Activated CD8-positive, alpha-beta memory T cell treated with anti-CD3 and anti-CD28 coated beads, Interleukin-2, amount 50 U/mL, for 1 hour (primary cell): Measurements from ENCODE around the gene PLOD2.

ENCODE experiments used
- DNase-seq: peaks from one replicate; pipeline ENCODE4 v3.0.0-alpha.2; 2020; ENCODE audit errors: extremely low read depth

The PLOD2 gene

DNA sequence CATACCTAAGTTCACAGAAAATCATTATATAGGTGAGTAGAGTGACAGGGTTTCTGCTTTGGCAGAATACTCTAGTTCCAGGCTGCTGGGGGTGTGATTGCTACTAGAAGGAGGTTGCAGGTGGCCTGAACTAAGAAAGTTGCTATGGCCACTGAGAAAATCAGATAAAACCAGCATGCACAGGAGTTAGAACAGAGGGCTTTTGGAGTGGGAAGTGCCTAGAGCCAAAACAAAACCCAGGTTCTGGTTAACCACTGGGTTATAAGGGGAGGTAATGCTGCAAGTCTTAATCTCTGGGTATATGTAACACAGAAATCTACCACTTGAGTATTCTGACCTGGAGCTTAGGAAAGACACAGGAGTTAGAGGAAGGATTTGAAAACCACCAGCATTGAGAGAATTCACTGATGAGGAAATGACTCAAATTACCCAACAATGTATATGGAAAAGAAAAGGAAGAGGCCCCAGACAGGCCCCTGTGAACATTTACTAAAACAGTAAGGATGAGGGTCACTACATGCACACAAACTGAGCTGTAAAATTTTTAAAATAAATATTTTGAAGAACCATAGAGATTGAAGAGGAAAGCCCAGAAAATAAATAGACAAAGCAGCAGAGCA is 60.0 kb downstream of the PLOD2 start:
- no peak for DNase-seq

DNA sequence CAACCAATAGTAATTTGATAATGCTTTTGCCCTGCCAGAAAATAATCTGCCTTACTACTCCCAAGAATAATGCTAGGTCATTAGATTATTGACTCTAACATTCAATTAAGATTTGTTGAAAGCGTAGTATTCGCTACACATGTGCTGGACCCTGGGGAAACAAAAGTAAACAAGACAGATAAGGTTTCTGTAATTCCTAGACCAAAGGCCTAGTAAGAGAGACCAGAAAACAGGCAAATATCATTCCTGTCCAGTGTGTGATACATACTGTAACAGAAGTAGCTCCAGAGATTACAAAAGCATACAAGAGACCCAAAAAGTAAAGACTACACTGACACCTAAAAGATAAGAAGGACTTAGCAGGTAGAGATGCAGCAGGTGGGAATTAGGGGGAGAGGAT is 60.8 kb downstream of the PLOD2 start:
- DNase-seq = no peak

DNA sequence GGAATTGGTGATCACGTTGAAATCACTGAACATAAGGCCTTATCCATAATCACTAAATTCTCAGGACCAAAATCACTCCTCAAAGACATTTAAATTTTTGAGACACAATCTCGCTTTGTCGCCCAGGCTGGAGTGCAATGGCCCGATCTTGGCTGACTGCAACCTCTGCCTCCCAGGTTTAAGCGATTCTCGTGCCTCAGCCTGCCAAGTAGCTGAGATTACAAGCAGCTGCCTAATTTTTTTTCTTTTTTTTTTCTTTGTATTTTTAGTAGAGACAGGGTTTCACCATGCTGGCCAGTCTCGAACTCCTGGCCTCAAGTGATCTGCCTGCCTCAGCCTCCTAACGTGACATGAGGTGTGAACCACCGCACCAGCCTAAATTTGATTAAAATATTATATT is 61.7 kb downstream of the PLOD2 start:
- DNase-seq = no peak

DNA sequence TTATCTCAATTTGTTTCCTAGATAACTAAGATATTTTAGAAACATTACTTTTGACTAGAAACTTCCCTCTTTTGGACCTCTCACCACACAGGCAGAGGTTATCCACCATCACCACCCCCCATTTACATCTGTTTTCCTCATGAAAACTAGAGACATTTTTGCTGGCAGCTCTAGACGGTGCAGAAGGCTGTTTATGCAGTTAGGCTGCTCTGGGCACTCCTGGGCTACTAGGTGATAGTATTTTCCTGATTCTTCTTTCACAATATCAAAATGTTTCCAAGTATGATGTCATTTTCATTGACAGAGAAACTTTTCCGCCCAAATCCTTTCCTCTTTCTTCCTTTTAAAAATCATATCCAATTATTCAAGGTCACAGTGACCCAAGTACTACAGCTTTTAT is 67.1 kb downstream of the PLOD2 start:
- DNase-seq = no peak

DNA sequence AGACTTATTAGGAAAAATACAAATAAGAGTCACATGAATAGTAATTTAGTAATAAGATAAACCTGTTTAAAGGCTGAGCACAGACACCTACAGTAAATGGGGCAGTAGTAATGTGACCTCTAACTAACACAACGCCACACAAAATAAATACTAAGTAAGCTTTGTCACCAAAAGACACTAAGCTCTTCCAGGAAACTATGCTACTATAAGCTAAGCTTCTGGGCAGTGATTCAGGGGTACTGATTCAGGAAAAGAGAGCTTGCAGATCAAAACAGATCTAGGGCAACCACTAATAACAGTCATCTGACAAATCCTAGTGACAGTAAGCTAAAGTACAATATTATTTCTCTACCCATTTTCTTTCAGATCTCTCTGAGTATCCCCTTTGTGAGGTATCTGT is 68.8 kb downstream of the PLOD2 start:
- DNase-seq = no peak

DNA sequence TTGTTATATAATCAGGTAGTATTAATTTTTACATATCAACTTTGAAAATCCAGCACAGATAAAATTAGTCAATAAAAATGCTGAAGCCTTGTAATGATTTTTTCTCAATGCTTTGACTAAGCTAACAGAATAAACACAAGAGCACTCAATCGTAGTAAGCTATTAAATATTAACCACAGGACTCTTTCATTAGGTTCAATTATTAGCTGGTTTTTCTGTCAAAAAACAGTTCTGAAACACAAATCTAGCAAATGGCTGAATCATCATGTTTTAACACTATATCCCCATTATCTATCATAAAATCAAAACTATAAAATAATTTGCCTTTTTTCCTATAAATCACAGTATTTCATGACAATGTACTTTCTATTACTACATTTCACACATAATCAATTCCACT is 69.6 kb downstream of the PLOD2 start:
- no peak for DNase-seq

DNA sequence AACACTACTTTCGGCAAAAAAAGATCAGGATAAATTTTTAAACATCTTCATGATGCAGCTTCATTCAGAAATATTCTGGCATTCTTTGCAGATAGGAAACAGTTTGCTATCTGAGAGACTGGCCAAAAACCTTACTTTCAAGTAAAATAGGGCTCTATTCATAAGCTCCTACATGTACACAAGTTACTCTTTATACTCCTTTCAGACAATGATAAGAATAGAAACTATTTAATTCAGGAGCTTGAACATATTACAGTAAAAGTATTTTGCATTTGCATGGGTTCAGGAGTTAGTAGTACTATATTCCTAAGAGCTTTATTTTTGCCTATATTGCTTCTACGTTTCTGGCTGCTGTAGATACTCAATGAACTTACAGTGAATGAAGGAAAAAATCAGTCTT is 70.5 kb downstream of the PLOD2 start:
- DNase-seq = no peak

DNA sequence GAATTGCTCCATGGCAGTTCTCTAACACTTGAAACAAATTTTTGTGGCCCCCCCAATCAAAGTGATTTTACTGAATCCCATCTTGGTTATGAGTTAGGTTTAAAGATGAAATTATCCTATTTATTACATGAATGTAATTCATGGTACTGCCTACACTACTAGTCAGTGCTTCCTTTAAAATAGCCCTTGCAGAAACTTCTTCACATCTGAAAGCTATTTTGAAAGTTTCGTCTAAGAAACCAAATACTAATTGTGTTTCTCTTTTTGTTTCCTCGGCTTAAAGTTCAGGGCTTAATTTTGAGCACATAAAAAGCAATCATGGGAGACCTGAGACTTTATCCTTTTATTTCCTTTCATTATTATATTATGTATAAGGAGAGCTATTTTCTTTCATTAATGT is 72.1 kb downstream of the PLOD2 start:
- DNase-seq = no peak

DNA sequence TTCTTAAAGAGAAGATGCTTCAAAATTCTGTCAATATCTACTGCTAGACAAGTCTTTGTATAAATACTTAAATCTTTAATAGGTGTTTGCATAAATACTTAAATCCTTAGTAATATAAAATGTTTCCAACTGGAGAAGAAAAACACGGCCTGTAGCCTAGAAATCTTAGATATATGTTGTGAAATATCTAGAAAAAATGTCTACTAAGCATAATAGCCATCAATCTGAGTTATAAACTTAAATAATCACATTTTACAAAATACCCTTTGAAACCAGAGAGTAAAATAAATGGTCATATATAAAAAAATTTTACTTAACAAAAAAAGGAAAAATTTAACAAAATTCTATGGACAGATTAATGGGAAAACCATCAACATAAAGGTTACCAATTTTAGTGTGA is 73.9 kb downstream of the PLOD2 start:
- DNase-seq = no peak

DNA sequence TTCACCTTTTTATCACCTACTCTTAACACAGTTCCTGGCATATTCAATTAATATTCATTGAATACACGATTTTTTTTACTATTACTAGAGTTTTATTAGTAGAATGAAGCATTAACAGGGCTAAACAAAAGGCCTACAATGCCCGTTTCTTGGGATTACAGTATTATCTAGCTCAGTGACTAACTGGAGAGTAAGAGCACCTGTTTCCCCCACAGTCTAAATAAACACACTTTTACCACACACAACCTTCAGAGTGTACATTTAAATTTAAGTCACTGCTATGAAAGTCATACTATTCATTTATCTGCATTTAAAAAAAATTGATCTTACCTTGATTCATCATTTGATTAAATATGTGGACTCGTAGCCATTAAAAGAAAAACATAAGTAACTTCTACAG is 74.8 kb downstream of the PLOD2 start:
- DNase-seq = no peak

DNA sequence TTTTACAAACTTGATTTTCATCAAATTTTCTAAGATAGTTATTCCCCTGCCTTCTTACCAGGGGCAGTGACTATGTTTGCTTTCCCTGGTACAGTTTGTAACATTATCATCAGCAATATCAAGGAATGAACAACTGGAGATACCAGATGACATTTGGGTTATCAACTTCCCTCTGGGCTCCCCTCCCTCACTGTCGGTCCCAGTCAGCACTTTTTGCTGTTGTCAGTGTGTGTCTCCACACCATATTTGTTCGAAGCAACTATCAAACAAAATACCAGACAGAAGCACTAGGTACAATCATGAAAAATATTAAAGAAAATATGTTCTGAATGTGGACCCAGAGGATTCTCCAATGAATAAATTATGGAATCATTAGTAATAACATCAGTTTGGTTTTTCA is 75.3 kb downstream of the PLOD2 start:
- DNase-seq = no peak

DNA sequence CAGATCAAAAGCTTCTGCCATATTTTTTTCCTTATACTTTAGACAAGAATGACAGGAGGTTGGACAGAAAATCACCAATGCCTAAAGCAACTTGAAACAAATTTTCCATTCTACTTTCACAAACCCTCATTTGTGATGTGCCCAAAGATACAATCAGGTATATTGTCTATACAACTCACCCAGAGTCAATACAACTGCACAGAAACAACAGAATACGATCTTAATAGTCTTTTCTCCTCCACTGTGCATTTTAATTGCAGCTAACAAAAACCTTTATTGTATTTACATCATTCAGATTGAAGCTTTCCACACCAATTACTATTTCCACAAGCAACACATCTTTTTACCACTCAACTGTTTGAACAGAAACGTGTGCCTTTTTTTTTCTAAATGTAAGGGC is 80.4 kb downstream of the PLOD2 start:
- no peak for DNase-seq

DNA sequence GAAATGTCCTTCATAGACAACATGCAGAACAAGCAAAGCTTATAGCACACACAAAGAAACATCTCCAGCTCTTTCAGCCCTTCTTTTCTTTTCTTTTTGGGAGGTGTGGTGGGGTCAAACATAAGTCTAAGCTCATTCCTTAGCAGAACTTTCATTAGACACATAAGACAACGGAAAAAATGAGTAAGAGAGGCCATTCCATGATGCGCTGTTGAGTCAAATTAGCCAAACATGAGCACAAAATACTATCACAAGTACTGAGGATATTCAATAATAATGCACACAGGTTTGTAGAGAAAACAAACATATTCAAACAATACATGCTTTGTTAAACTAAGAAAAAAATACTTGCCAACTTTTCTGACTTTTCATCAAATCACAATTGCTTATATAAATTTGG is 83.0 kb downstream of the PLOD2 start:
- DNase-seq = no peak

DNA sequence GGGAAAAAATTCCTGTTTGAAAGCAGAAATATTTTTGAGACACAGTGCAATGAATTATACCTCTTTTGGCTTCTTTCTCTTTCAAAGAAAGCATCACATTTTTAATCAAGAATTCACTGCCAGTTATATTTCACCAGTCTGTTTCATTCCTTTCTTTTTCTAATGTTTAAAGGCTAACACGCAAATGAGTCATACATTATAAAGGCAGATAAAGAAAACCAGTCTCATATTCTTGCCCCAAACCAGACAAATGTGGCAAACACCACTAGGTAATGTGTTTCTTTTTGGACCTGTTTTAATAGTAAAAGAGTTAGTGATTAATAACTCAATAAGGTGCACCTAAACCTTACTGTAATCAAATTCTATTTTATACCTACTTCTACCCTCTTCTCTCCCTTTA is 83.8 kb downstream of the PLOD2 start:
- no peak for DNase-seq

DNA sequence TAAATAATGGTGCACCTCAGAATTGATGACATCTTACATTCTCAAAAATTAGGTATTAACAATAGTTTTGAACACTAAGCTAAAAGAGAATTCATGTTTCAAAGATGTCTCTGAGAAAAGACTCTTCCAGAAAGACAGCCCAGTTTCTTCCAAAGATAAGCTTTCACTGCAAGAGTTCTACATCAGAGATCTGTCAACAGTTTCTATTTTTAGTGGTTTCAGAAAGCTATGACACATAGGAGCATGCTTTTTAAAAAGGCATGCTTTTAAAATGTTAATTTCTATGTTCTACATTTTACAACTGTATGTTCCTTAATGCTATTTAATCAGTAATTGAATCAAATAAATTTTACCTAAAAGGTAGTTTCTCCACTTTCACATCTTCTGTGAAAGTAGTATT is 88.2 kb downstream of the PLOD2 start:
- no peak for DNase-seq

DNA sequence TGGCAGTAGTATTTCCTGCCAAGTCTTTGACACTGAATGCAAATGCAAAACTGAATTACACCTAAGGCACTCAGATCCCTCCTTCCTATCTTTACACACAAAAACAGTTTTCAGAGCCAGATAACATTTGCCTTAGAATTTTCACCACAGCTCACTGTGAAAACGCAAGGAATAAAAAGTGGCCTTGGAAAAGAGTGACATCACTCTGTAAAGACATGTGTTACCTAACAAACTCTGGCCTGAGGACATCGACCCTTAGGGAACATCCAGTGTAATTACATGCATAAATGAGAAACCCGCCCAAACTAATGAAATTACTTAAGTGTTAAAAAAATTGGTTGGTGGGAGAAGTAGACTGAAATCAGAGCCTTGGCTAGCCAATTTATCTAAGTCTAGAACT is 88.9 kb downstream of the PLOD2 start:
- DNase-seq = no peak

DNA sequence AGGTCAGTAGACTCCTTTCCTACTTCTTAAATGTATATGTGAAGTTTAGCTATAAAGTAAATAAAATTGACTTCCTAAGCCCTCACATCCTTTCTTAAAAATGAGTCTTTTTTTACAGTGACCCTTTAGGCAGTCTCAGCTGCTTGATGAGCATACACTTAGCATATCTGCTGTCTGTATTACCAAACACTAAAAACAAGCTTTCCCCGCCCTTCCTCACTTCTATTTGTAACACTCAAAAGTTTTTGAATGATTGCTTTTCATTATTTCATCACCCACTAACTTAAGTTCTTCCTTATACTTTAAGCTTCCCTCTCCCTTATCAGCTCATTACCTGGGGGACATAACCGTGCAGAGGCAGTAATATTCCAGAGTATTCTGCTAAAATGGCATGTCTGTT is 89.4 kb downstream of the PLOD2 start:
- no peak for DNase-seq

DNA sequence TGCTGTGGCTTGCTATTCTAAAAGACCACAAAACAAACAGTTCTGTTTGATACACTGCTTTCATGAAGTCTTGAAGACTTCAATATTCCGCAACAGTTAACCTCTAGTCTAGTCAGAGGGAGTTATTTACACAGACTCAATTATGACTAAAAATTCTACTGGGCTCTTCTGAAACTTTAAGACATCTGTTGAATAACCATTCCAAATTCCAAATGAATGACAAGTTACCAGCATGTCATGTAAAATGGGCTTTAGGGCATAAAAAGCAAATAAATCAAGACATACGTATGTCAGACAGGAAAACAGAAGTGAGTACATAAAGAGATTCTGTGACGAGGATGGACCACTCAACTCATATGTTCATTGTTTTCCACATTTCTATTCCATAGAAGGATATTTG is 93.9 kb downstream of the PLOD2 start:
- DNase-seq = no peak

DNA sequence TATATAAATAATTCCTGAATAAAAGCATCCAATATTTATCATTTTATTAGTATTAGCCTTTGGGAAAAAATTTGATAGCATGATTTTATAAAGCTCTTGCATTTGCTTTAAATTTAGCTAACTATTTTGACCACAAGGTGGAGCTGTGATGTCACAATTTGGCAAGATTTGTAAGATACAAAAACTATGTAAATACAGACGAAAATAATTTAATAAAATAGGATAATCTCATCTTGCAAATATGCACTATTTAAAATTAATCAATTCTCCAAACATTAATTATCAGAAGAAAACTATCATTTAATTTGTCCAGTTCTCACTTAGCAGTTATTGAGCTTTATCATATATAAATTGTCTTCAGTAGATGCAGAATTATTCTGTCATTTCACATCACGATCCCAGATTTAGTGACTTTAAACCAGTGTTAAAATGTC is 95.4 kb downstream of the PLOD2 start:
- DNase-seq = no peak

DNA sequence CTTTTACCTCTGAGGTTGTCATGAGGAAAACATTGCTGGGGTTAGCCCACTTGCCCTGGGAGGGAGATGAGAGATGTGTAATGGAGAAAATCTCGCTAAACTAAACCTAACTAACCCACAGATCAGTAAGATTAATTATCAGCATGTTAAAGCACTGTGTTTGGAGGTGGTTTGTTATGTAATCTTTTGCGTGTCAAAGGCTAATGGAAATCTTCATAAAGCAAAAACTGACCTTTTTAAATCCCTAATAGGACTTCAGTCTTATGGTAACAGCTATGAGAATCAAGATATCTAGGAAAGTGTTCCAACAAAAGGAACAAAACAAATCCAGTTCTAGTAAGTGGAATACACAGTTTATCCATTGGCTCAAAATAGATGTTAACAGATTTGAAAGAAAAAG is 102.7 kb downstream of the PLOD2 start:
- DNase-seq = no peak

DNA sequence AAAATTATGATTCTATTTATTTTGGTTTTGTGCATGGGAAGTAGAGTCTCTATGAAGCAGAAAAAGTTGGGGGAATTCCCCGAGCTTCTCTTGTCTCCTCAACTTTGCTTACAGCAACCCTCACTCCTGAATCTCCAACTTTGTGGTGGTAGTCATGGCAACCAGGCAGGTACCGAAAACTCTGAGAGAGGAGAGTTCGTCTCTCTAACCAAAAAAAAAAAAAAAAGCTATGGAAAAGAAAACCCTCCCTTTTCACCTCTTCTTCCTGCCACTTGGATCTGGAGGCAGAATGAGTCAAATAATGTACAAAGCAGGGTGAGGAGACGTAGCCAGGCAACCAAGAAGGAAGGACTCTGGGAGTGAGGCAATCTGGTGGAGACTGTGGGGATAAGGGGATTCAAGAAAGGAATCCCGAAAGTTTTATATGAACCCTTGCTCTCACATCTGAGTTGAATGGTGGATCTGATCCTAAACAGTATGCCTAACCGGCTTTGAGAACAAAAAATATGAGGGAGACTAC is 108.1 kb downstream of the PLOD2 start:
- no peak for DNase-seq

DNA sequence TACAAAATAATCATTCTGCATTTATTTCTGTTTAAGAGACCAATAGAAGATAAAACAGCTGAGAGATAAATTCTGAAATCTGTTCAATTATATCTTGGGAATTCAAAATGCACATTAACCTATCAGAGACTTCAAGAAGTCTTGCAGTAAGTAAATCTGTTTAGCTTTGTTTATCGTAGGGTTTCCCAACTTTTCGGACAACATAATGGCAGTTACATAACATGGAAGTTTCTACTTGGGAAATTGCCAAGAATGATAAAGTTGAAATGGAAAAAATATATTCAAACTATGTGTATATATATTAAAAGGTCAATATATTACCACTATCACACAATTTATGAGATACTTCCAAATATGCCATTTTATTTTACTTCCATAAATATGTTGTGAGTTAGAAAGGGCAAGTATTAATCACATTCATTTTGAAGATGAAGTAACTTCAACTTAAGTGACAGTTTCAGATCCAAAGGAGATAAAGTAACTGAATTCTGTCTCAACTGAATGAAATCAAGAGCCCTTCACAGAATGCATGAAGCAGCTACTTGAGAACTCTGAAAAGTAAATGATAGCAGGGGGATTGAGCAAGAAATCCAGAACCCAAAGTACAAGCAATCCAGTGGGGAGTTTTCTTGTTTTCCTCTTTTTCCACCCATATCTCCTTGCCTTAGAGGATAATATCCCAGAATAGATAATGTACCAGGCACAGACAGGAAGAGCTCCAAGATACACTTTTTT is 108.8 kb downstream of the PLOD2 start:
- DNase-seq = no peak

DNA sequence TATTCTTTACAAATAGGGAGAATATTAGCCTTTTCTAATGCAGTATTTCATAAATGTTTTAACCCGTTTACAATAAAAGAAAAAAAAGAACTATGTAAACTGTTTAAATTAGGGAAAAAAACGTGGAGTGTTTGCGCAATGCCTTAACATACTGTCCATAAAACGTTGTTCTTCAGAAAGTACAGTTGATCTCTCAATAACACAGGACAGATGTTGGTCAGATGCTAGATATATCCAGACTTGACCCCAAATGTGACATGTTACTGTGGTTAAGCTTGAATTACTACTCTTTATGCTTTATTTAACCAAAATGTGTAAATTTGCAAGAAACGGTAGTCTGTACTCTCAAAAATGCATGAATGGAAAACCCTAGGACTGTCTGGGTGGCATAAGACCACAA is 110.3 kb downstream of the PLOD2 start:
- DNase-seq = no peak

DNA sequence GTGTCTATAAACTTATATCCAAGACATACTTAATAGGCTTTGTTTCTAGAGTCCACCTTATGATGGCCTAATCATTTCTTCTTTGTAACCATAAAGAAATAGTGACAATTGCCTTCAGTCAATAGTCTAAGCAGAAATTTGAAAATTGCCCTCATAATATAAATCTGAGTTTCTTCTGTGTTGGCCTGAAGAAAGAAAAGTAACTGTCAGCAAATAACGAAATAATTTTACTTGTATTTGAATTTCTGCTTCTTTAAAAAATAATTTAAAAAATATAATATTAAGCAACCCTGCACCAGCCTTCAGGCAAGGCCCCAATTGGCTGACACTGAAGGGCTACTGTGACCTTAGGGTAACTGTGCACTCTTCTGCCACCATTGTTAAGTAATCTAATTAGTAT is 113.5 kb downstream of the PLOD2 start:
- no peak for DNase-seq
